KG1 (cell line): Measurements from ENCODE around the gene PRDM16.
"Not testable (repeated sequence)": the region's sequence is repeated elsewhere in the genome, so short reads cannot be mapped to it uniquely, and the experiment has no call there.

Source experiments
- DNase-seq: peaks from one replicate; lab custom pipeline; 2025; lab: John Stamatoyannopoulos, UW

PRDM16 gene

DNA sequence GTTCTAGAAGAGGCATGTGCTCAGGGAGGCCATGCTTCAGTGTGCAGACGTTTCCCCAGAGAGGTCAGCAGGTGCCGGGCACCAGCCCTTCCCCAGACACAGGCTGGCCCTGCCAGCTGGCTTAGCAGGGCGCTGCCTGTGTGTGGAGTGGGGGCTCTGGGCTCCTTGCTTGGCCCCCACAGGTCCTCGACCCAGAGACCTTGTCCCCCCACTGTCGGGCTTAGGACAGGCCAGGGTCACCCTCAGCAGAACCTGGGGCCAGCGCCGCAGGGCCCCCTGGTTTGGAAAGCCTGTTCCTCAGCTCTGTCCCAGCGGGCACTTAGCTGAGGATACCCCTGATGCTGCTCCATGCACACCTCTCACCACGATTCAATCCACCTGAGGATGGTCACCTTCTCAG lies 213.2 kb downstream of the PRDM16 start:
- no peak for DNase-seq

DNA sequence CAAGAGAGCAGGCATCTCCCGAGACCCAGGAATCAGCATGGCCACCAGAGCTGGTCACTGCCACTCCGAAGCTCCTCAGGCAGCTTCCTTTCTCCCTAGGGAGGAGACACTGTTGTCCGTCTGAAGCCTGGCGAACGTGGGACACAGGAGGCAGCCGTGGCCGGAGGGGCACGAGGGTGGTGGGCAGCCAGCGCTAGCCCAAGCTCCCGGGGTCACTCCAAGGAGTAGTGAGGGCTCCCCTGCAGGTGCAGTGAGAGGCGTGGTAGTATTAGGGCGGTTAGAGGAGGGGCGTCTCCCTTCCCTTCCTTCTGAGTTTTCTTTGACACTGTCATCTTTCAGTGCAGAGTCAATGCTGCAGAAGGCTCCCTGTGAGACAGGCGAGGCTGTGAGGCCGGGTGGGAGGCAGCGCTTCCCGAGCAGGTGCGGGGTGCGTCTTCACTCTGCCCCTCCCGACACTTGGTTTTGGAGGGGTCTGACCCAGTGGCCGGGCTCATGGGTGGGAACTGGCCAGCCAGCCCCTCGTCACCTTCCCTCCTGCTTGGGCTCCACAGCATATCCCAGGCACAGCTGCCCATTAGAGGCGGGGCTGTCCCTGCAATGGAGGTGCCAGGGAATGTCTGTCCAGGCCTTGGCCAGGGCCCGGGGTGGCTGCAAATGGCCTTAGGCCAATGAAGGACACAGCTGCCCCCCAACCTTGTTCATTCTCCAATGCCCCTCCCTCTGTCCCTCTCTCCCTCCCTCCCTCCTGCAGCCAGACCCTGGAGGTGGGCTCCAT lies 213.8 kb downstream of the PRDM16 start:
- DNase-seq = no peak

DNA sequence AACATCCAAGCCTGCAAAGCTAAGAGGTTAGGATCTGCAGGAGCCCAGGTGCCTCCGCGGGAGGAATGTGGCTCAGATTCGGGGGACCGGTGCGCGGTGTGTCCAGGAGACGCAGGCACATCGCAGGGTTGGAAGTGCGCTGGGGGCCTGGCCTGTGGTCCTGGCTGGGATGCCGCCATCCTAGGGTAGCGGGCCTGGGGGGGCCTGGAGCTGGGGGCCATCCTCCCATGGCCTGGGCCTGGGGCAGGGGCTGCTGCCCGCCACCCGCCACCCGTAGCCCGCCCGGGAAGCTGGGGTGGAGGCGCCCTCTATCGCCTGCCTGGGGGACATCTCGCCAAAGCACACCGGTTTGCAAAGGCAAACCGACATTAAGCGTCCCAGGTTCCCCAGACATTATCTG lies 214.8 kb downstream of the PRDM16 start:
- no peak for DNase-seq

DNA sequence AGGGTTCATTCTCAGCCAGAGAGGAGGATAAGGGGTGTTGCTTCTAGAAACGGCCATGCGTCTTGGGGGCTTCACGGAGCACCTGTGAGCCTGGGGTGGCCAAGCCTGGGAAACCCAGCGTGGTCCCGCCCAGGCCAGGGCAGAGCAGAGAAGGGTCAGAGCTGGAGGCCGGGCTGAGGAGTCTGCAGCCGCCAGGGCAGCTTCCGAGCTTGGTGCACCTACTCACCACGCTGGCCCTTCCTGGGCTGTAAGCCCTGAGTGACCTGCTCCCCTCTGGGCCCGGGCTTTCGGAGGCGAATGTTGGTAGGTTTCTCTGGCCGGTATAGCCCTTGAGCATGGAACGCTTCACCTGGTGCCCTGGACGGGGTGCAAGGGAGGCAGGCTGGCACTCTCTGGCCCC lies 215.7 kb downstream of the PRDM16 start:
- DNase-seq = no peak

DNA sequence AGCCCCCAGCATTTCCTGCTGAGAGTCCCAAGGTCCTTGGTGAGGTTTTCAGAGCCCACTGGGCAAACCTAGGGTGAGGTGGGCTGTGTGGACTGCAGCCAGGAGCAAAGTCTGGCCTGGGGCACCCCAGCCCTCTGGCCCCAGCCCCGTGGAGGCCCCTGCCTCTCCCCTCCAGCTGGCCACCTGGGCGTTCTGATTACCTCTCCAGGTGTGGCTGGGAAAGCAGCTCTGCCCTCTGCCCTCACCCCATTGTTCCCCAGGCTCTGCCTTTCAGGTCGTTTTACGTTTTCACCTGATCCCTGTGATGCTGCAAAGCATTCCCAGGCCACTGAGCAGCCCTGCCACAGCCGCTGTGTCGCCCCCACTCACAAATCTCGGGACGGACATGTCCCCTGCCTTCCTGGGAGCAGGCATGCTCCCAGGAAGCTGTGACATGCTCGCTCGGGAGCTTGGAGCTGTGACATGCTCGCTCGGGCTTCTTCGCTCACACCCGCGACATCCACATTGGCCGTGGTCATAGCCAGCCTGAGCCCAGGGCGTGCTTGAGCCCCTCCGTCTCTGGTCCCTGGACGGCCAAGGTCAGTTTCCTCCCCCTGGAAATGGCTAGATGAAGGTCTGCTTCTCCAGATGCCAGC lies 216.2 kb downstream of the PRDM16 start:
- no peak for DNase-seq

DNA sequence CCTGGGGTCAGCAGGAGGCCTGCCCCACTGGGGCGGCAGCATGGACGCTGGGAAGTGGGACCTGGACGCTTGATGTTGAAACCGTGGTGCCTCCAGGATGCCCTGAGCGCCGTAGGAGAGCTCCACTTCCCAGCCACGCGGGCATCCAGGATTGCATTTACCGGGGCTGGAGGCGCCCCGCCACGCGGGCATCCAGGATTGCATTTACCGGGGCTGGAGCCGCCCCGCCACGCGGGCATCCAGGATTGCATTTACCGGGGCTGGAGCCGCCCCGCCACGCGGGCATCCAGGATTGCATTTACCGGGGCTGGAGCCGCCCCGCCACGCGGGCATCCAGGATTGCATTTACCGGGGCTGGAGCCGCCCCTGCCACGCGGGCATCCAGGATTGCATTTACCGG lies 218.1 kb downstream of the PRDM16 start:
- not testable (repeated sequence) for DNase-seq

DNA sequence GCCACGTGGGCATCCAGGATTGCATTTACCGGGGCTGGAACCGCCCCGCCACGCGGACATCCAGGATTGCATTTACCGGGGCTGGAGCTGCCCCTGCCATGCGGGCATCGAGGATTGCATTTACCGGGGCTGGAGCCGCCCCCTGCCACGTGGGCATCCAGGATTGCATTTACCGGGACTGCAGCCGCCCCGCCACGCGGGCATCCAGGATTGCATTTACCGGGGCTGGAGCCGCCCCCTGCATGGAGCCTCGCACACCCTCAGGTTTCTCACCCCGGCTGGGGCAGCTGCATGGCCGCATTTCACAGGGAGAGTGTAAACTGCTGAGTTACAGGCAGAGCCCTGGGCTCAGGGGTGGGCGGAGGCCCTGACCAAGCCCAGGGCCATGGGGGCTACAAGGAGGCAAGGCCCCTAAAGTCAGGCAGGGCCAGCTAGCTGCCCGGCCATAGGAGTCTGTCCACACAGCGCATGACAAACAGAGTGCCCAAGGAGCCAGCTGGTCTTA lies 218.7 kb downstream of the PRDM16 start:
- DNase-seq = no peak

DNA sequence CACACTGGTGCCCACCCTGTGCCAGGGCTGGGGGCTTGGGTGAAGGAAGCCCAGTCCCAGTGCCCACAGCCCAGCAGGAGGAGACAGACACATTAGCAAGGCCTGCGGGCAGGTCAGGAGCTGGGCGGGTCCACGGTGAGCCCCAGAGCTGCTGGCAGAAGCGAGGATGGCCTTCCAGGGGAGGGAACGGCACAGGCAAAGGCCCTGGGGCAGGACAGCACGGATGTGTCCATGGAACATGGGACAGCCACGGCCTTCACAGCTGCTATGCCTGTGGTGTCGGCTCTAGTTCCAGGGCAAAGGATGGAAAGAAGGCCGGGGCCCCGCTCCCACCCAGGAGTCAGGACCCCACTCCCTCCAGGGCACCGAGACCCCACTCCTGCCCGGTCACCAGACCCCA lies 220.5 kb downstream of the PRDM16 start:
- DNase-seq = no peak

DNA sequence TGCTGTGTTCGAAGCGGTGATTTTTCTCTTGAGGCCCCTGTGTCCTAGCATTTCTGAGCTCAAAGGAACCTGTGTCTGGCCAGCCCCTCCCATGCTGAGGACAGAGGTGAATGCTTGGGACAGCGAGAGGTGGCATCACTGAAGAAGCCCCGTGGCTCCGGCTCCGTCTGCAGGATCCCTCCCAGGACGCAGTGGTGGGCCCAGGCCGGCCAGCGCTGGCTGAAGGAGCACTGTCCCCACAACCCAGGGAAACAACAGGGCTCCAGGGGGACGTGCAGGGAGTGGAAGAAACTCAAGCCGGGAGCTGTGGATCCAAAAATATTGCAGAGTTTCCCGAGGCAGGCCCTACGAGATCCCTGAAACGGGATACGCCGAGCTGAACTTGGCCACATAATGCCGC lies 221.4 kb downstream of the PRDM16 start:
- DNase-seq = no peak

DNA sequence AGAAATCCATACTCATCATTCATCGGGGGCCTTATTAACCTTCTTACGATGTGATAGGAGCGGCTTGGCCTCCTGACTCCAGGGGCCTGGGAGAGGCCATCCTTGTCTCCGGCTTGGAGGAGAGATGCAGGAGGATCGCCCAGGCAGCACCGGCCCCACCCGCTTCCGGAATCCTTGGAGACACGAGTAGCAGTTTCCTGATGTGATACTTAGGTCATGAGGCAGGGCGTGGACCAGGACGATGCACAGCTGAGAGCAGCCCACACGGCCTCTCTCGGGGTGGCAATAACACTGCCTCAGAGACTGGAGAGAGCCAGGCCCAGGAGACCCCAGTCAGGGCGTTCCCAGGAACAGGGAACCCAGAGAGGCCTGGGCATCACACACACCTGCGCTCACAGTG lies 221.9 kb downstream of the PRDM16 start:
- no peak for DNase-seq

DNA sequence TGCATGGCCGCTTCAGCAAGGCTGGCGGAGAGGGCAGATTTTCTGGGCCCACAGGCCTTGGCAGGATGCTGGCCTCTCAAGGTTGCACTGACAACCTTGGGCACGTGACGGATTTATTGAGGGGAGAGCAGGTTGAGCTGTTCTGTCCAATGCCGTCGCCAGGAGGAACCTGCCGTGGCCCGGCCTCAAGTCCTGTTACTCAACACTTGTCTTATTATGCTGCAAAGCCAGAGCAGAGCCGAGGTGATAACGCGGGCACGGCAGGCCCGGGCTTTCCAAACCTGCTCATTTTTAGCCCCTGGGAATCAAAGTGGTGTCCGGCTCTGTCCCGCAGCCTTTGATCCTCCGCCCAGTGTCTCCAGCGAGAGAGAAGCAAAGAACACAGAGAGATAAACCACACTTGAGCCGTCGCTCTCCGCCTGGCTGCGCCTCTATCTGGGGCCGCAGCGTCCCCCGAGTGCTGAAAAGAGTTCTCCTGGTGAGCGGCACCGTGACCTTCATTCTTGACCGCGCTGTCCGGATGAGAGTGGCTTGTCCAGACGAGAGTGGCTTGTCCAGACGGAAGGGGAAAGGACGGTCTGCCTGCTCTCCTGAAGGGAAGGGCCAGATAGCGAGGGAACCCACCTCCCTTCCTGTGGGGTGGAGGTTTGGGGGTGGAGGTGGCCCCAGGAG lies 223.2 kb downstream of the PRDM16 start:
- no peak for DNase-seq

DNA sequence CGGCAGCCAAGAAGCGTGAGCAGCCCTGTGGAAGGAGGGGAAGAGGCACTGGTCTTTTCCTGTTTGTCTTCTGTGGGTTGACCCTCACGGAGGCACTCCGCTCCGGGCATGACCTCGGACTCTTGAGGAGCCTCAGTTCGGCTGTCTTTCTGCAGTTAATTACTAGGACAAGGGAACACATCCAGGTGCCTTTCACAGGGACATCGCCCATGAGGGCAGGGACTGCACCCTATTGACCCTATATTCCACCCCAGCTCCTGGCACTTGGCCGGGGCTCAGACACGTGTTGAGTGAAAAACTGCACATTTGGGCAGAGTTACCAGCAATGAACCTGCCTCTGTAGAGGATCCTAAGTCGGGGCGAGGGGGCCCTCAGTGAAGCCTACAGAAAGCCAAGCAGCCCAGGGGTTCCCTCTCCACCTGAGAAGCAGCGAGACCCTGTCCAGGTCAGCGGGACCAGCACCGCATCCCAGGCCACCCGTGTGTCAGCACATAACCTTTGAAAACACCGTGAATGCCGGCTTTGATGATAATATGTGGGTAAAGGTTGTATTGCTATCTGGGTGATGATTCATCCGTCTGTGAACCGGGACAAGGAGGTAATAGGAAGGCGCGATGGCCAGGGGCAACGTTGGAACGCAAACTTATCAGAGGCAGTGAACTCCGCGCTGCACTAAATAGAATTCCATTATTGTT lies 224.0 kb downstream of the PRDM16 start:
- DNase-seq = no peak

DNA sequence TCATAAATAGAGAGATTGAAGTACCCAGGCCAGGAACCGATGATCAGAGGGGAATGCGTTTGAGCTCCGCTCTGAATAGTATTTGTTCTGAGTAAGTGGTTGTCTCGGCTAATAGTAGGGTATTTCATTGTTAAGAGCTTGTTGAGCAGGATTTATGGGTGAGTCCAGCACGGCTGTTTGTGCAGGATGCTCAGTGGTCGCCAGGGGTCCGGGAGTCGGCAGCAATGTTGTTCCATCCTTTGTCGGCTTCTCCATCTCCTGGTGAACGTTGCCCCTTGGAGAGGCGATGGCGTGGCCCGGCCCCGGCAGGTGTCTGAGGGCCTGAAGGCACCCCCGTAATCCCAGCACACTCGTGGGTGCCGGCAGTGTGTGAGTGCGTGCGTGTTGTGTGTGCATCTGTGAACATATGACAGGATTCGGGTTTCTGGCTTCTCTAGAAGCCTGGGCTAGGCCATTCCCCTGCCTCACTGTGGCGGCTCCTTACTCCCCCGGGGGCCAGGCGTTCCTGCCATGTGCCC lies 224.6 kb downstream of the PRDM16 start:
- no peak for DNase-seq

DNA sequence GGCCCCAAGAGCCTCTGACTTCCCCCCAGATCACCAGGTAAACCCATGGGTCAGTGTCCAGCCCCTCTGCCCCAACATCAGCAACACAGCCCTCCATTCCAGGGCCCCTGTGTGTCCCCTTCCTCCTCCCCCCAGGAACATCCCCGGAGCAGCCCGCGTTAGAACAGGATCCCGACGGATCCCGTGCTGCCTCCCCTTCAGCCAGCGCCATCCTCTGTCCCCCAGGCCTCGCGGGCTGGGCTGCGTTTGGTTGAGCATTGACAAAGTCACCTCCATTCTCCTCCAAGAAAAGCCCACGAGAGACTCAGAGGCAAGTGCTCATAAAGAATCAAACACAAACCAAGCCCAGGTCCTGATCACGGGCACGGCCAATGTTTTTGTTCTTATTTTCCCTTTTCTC lies 225.4 kb downstream of the PRDM16 start:
- DNase-seq = no peak

DNA sequence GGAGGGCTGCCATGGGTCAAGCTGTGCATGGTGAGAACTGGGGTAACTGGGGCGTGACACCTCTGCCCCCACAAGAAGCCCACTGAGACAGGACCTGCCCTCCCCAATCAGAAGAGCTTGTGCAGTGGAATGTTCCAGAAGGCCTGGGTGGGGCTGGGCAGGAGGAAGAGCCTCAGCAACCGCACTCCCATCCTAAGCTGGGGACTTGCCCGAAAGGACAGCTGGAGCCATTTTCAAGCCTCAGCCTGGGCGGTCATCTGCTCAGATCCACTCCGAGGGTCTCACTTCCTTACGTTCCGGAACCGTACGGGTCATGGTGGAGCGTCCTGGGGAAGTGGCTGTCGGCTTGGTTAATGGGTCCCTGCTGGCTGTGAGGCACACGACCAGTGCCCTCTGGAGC lies 226.8 kb downstream of the PRDM16 start:
- DNase-seq = no peak

DNA sequence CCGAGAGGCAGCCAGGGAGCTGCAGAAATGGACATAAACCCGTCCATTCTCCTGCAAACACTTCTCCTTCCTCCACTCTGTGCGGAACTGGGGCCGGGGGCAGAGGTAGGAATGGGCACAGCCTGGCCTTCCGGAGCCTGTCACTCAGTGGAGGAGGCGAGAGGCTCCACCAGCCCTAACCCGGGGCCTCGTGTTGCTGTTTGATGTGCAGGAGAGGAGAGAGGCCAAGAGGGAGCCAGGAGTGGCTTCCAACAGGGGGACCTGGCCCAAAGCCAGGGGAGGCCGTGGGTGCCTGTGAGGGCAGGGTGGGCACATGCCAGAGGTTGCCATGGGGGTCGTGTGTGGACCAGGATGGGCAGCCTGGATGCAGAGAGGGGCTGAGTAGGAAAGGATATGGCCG lies 227.3 kb downstream of the PRDM16 start:
- no peak for DNase-seq

DNA sequence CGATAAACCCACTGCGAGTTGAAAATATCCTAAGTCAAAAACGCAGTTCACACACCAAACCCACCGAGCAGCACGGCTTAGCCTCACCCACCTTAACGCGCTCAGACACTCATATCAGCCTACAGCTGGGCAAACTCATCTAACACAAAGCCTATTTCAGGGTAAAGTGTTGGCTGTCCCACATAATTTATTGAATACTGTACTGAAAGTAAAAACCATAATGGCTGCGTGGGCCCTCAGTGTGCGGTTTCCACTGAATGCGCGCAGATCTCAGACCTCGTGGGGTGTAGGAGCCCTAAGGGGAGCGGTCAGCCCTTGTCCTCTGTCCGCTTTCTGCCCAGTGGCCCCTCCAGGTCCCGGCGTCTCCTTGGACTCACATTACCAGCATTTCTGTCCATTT lies 227.8 kb downstream of the PRDM16 start:
- no peak for DNase-seq

DNA sequence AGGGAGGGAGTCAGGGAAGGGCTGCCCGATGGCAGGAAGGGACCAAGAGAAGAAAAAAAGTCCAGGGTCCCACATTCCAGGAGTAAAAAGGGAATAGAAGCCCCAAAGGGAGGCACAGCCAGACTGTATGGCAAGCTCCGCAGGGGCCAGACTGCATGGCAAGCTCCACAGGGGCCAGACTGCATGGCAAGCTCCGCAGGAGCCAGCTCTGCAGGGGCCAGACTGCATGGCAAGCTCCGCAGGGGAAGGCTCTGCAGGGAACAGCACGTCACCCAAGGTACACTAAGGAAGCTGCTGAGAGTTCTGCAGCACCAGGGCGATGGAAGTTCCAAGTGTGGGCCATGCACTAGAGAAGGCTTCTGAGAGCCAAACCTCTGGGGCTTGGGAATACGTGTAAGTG lies 228.8 kb downstream of the PRDM16 start:
- no peak for DNase-seq

DNA sequence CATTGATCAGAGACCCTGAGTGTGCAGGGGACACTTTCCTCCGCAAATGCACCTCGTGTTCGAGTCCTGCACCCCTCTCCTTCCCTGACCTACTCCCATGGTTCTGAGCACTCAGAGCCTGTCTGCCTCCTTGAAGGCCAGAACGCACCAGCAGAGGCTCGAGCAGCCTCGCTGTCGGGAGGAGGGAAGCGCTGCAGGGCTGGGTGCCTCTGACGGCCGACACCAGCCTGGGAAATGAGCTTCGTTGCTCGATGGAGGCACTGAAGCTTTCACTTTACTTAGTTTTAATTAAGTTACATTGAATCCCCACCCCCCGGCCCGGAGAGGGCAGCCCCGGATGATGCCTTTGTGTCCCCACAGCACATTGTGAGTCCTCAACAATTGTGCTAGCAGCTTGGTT lies 229.2 kb downstream of the PRDM16 start:
- no peak for DNase-seq

DNA sequence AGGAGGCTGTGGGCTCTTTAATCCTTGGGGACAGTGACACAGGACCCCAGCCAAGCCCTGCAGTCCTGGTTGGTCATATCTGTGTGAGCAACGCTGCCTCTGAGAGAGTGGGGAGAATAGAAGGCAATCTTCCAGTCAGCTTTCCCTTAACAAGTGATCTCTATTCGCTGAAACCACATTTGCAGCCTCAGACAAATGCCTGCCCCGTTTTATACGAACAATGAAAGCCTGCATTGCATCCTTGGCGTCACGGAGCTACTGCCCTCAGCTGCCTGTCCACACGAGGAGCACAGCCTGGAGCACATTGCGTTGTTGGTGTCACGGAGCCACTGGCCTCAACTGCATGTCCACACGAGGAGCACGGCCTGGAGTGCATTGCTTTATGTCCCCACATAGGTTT lies 235.2 kb downstream of the PRDM16 start:
- no peak for DNase-seq

DNA sequence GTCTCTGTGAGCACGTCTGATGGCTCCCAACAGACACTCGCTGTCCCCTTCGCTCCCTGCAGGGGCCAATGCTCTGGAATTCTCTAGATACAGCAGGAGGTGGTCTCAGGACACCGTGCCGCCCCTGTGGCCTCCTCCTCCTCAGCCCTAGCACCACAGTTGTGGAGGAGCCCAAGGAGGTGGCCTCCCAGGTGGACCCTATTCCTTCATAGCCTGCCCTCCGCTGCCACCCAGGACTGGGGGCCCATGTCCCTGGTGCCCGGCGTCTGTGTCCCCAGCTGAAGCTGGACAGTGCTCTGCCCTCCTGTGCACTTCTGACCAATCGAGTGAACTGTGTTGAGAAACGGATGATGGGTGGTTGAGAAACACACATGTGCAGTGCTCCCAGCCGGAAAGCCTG lies 235.7 kb downstream of the PRDM16 start:
- no peak for DNase-seq

DNA sequence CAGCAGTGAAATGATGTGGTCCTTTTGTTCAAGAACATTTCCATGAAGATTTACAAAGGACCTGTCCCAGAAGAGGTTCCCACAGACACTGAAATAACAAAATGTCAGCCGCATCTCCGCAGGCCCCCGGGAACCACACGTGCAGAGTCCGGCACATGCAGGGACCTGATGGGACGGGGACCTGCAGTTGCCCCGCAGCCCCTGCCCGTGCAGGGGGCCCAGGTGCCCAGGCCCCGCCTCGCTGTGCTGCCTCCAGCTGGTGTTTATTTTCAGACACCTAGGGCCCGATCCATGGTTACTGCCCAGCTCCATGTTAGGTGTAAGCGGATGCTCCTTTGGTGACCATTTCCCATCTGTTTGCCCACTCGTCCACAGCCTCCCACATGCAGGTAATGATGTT lies 236.2 kb downstream of the PRDM16 start:
- no peak for DNase-seq
